UCSD-AML1 (cell line): ENCODE results near the gene NPY5R.

Experiments used
- DNase-seq: peaks from one replicate; lab custom pipeline; 2025; ENCODE audit not compliant: unreplicated experiment; lab: John Stamatoyannopoulos, UW

Gene NPY5R

DNA sequence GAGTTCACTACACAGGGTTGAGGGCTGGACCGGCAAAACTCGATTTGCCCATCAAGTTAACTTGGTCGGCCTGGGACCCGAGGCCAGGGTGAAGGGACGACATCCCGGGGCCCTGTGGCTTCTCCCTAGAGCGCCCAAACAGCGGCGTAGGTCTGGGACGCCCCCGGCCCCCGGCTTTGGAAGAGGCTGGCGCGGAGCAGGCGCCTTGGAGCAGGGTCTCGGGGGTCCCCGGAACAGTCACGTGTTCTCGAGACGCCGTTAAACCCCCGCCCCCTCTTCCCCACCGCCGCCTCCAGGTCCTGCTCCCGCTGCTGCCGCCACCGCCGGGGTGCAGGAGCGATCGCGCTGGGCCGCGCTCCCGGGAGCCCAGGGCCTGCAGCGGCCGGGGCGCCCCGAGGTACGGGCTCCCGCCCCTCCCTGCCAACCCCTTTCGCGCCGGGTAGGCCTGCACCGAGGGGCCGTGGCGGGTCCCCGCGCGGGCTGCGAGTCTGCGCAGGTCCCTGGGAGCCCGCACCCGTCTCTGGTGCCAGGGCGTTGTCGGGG lies at the start of gene NPY5R:
Gene NPY5R (plus strand): TSS at position 289 of the 543 bp plus-strand sequence. CDS start 6,382 bp downstream, outside the sequence.
- DNase-seq = no peak

DNA sequence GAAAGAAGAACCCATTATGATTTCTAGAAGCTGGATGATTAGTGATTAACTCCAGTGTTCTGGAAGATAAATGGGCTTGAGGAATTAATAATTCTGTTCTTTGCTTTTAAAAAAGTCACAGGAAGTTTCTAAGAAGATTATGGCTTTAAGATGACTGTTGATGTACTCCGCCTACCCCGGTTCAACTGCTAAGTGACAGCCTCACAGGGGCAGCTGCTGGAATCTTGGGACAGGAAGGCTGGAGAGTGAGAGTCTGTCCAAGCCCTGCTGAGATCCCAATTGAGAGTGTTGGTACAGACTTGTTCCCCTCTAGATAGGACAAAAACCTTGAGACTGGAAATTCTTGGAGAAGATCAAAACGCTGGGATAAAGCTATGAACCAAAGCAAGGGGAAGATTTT lies 48.6 kb upstream of the NPY5R start:
- DNase-seq = no peak

DNA sequence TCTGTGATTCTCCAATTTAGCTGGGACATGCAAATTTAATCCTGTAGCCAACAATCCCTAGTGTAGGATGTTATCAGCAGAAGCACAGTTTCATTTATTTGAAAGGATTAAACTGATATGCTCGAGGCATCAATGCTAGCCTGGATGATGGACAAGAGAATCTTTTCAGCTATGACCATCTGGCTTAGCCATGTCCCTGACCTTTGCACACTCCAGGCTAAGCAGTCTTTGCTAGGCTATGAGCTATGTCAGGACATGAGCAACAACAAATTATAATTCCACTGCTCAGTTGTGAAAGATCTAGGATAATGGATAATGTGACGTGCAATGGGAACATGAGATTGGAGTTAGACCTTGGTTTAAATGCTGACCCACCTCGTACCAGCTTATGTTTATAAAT lies 43.2 kb upstream of the NPY5R start:
- no peak for DNase-seq

DNA sequence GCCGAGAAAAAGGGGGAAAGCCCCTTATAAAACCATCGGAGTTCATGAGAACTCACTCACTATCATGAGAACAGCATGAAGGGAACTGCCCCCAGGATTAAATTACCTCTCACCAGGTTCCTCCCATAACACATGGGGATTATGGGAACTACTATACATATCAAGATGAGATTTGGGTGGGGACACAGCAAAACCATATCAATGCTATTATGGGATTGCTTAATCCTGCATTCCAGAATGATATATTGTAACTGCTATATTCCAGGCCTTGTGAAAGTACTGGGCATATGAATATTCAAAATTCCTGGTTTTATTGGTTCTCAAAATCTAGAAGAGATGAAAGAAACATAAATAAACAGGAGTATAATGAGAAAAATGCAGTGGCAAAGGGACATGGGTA lies 40.6 kb upstream of the NPY5R start:
- DNase-seq = no peak

DNA sequence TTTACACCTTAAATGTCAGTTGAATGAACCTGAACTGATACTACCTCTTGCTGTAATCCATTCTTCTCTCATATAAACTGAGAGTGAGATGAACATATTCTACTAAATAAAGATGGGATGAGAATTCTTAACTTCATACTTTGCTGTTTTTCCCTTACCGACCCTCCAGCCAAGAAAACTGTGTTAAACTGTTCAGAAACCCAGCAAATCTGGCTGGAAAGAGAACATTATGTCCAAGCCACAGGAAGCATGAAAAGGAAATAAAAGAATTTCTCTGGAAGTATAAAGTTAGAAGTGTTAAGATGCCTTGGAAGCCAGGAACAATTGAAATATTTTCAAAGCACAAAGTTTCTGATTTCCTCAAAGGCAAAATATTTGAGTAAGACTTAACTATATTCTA lies 34.2 kb upstream of the NPY5R start:
- DNase-seq = no peak

DNA sequence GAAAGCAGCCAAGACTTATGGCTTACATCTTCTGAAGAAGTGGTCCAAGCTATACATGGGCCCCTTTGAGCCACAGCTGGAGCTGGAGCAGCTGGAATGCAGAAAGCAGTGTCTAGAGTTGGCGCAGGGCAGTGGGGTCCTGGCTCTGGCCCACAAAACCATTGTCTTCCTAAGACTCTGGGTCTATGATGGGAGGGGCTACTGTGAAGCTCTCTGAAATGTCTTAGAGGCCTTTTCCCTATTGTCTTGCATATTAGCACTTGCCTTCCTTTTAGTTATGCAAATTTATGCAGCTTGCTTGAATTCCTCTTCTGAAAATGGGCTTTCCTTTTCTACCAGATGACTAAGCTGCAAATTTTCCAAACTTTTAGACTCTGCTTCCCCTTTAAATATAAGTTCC lies 26.6 kb upstream of the NPY5R start:
- DNase-seq = no peak

DNA sequence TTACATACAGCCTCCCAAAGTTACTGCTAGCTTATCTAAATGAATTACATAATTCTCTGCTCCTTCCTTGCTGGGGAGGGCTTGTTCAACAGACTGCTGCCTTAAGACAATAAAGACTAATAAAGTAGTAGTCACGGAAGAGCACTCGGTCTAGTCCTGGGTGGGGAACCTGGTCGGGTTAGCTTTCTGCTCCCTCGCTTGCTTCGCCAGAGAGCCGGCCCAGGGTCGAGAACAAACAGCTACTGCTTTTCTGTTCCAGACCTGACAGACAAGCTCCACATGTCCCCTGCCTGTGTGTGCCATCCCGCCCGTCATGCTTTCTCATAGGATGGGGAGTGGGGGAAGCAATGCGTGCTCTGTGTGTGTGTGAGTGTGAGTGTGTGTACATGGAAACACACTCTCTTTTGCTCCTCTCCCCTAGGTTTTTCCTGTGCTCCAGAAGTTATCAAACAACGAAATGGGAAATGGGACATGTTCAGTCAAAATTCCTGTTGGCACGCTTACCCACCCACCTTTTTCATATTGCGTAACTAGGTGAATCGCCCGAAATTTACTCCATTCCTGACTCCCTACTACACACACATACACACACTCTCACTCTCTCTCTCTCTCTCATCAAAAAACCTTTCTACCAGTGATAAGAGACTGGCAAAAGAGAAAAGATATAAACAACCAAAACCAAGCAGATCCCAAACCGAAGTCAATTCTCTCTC lies 12.6 kb upstream of the NPY5R start:
- no peak for DNase-seq

DNA sequence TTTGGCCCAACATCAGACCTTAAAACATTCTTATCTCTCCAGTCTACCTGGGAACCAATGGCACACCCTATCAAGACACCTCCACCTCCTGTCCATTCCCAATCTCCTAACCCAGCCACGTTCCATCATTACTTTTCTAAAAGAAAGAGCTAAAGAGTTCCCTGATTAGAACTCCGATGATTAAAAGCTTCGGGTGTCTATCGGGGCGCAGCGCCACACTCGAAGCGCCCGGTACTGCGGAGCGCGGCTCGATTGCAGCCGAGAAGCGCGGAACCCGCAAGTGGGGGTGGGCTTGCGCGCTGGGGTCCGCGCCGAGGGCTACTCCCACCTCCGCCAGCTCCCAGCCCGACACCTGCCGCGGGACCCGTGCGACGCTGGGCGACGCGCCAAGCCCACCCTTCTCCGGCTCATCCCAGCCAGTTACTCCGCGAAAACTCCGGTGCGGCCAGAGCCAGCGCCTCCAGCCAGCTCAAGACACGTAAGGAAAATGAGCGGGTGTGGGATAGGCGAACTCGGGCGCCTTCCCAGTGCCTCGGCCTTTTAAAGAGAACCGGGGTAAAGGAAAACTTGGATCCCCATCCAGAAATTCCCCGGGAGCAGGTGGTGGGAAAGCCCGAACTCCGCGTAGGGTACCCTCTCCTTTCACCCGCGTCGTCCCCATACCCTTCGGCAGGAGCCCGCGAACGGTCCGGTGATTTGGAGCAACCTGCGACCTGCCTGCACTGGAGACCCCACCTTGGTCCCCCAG lies 11.9 kb upstream of the NPY5R start:
- no peak for DNase-seq

DNA sequence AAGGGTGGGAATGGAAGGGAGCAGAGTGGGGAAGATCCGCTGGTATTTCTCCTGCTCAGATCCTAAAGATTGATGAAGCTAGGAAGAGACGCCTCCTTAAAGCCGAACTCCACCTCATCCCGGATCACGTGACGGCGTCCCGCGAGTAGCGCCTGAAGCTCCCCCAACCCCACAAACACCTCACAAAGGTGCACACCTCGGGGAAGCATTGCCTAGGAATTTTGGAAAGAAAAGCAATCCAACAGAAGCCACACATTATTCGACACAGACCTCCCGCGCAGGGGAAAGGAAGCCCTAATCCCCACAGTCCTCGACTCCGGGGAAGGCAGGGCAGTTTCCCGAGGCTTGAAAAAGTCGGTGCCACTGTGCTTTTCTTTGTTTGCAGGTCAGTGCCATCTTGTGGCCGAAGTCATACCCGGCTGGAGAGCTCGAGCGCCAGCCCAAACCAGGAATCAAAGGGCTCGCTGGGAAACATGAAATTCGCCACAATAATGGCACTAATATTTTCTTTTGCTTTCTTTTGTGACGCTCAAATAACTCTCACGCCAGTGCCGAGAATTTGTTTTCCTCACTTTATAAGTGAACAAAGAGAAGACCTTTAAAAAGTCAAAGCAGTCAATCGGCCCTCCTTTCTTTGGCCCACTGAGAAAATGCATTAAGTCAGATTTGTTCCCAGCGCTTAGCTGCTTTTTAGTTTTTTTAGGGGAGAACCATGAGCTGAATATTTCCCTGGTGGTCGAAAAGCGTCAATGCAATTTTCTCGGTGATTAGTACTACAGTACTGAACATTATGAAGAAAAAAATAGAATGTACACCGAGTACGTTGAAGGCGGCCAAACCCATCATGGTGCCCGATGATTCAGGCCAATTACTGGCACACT lies 10.9 kb upstream of the NPY5R start, which contains the start of gene NPY1R:
Gene NPY1R (minus strand): TSS at position 71 of the 881 bp plus-strand sequence. CDS start 6,042 bp downstream, outside the sequence.
- peak; percentile 37 for DNase-seq

DNA sequence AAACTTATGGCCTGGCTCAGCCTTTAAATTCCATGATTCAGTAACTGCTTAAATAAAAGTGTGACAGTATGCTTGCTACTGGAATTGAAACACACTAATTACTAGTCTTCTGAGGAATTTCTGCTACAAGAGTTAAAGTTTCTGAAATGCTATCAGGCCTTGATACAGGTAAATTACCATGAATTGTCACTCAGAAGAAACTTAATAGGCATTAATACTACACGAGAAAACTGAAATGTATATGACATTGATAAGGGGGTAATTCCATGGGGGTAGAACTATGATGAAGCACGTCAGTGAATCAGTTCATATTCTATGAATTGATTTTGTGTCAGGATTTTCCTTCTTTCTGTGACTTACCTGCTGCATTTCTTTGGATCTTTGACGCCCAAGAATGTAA lies 8.3 kb upstream of the NPY5R start:
- no peak for DNase-seq

DNA sequence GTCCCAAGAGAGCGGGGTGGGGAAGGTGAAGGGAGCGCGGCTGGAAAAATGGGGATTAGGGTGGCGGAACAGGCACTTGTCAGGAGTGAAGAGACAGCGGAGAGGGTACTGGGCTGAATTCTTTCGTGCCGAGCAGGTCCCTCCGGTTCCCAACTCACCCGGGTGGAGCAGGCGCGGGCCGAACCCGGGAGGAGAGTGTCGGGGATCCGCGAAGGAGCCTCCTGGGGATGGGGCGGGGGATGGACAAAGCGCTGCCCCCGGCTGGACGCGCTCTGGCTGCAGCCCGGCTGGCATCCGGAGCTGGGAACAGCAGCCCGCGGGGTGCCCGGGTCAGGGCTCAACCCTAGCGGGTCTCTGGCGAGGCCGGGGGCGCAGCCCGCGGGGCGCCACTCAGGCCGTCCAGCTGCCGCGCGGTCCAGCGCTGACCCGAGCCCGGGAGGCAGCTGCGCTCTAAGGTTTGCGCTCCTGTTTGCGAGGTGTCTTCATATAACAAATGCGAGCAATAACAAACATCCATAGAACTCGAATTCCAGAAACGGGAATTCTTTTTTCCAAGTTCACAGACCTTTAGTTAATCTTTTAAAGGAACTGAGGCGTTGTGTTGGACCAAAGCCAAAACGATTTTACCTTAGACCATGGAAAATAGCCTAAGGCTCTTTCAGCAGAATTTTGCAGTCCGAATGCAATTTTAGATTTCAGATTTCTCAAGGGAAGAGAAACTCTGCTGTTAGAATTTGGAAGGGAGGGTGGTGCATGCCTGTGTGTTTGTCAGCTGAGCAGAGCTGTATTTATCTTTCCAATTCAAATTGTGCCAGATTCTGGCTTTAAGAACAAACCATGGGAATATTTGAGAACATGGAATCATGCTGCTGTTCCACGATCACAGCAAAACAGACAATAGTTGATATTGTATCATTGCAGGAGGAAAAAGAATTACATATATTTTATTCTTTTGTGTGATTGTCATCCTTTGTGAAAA lies 744 bp downstream of the NPY5R start:
- no peak for DNase-seq

DNA sequence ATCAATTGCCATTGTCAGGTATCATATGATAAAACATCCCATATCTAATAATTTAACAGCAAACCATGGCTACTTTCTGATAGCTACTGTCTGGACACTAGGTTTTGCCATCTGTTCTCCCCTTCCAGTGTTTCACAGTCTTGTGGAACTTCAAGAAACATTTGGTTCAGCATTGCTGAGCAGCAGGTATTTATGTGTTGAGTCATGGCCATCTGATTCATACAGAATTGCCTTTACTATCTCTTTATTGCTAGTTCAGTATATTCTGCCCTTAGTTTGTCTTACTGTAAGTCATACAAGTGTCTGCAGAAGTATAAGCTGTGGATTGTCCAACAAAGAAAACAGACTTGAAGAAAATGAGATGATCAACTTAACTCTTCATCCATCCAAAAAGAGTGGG lies 7.0 kb downstream of the NPY5R start:
- DNase-seq = no peak

DNA sequence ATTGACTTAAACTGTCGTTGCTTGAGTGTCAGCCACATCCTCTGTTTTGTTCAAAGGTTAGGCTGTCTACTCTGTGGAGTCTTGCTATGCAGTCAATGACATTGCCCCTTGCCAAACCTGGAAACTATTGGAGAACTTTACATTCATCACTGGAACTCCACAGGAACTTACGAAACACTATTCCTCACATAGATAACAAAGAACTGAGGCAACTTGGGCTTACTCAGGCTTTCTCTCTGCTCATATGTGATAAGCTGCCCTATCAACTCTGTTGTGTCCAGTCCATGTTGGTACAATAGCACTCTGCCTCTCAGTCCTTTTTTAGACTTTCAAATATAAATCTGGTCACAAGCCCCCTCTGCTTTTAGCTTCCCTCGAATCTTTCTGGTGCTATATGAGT lies 9.4 kb downstream of the NPY5R start:
- DNase-seq = no peak

DNA sequence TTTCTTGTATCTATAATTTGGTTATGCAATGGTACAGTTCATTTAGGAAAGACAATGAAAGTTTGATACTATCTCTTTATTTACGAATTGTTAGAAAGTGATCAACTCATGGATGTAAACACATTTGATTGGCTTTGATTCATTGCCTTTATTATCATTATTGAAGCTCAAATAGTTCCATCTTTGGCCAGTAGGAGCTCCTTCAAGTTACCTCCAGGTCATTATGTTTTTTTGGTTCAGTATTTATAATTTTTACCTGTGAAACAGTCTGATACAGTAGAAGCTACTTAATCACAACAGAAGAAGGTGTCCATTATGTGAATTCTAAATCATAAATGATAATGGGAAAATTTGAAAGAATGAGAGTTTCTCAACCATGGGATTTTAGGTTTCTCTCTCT lies 12.4 kb downstream of the NPY5R start:
- DNase-seq = no peak

DNA sequence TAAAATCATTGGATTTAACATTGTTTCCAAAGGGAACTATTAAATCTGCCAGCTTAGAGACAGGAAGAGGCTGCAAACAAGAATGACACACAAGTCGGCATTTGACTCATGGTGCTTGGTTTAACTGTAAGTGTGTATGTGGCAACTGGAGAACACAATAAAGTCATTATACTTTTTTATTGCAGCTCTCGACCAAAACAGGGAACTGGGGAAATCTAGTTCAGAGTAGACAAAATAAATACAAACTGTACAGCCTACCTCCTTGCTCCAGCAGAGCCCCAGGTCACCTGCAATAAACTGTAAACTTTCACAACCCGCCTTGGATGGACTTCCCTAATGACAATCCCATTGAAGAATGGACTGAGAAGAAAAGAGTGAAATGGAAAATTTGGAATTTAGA lies 24.0 kb downstream of the NPY5R start:
- no peak for DNase-seq

DNA sequence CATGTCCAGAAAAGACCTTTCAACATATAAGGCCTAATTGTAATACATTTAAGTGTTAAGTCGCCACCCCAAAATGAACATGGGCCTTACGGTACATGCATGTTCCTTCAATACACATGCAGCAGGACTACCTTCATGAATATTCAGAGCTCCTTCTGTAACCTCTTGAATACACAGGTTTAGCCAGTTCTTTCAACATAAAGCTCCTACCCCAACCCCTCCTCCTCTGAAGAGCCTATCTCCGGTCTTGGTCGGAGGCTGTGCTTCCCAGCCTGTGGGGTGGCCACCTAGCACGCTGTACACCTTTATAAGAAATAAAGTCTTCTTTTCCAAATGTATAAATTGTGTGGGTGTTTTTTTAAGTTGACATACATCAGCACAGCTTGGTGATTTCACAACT lies 28.3 kb downstream of the NPY5R start:
- DNase-seq = no peak

DNA sequence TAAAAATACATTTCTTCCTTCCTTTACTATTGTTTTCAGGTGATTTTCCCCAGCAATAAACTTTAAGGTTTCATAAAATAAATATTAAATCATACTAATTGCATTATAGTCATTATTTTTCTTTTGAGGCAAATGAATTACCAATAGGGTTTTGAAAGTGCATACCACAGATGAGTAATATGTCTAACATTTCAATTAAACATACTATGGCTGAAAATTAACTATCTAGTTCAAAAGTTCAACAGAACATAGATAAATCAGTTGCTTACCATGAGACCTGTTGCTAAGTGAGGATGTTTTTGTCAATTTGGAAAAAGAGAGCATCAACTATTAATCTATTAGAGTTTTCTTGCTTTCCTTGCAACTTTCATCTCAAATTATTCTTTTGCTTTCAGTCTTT lies 35.0 kb downstream of the NPY5R start:
- DNase-seq = no peak

DNA sequence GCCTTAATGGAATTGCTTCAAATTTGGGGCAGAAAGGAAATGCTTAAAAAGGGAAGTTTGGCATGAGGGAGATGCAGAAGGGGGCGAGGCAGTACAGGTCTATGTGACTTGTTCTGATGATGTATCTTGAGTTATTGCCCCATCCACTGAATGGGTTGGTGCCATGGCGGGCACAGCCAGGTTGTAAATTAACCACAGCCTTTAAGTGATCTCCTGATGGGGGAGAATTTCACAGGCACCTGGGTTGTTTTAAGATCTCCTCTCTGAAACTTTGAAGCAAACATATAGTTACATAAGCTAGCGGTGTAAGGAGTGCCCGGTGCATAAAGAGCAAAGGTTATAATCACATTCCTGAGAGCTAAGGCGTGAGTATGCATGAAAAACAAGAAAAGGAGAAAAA lies 37.0 kb downstream of the NPY5R start:
- DNase-seq = no peak

DNA sequence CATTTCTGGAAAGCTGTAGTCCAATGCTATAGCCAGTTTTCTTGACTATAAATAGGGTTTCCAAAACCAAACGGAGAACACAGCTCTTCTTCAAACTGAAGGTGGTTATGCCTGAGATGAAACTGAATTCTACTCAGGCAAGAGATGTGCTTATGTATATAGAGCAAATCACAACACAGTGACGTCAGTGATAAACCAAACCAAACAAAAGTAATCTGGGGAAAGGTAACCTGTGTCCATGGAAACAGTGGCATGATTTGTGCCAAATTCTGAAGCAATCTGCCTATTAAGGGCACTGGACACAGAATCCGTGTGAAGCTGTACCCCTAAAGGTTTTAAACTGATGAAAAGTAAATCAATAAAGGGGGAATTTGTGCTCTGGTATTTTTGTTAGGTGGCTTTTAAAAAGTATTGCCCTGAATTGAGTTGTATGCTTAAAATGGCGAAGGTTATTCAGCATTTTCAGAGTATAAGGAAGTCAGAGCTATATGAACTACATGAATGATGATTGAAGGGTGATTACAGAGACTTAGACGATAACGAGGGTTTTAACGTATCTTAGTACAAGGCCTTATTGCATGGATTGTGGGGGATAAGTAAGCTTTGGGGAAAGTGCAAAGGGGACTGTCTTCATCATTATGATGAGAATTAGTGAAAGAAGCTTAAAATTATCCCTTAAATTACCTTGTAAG lies 38.6 kb downstream of the NPY5R start:
- DNase-seq = no peak

DNA sequence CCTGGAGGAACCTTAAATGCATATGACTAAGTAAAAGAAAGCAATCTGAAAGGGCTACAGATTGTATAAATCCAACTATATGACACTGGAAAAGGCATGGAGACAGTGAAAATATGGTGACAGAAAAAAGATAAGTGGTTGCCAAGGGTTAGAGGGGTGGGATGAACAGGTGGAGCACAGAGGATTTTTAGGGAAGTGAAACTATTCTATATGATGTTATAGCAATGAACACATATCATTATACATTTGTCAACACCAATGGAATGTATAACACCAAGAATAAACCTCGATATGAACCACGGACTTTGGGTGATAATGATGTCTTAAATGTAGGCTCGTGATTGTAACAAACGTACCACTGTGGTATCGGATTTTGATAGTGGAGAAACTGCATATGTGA lies 40.7 kb downstream of the NPY5R start:
- no peak for DNase-seq
